MM.1S (cell line): ENCODE data around the gene CDX1.

Experiments
- DNase-seq: peaks from one replicate; pipeline ENCODE4 v3.0.0-alpha.2; 2015
- H2AFZ ChIP-seq: fragments of 300-600 bp; sonication (generic); 2 replicates; pipeline ENCODE4 v1.6.0; 2016; ENCODE audit warnings: antibody characterized with exemption, low read length
- H3F3A ChIP-seq: fragments of 300-600 bp; sonication (generic); 2 replicates; pipeline ENCODE4 v1.6.1; 2016; ENCODE audit warnings: mild to moderate bottlenecking, antibody characterized with exemption, low read length, moderate library complexity, mixed read lengths; ENCODE audit not compliant: insufficient read depth
- H3K27ac ChIP-seq: fragments of 300-600 bp; sonication (generic); 2 replicates; pipeline ENCODE4 v1.5.1; 2016; ENCODE audit warnings: mild to moderate bottlenecking, low read length
- H3K27me3 ChIP-seq: fragments of 300-600 bp; sonication (generic); replicated peaks from 2 replicates; pipeline ENCODE4 v1.6.0; 2016; ENCODE audit warnings: low read length; ENCODE audit not compliant: insufficient read depth
- H3K36me3 ChIP-seq: fragments of 300-600 bp; sonication (generic); replicated peaks from 2 replicates; pipeline ENCODE4 v1.6.1; 2016; ENCODE audit warnings: mild to moderate bottlenecking, low read length, mixed read lengths; ENCODE audit not compliant: insufficient read depth
- H3K4me1 ChIP-seq: fragments of 300-600 bp; sonication (generic); 2 replicates; pipeline ENCODE4 v1.6.1; 2016; ENCODE audit warnings: low read length, mixed read lengths
- H3K4me2 ChIP-seq: fragments of 300-600 bp; sonication (generic); 2 replicates; pipeline ENCODE4 v1.6.0; 2016; ENCODE audit warnings: low read depth, low read length
- H3K4me3 ChIP-seq: fragments of 300-600 bp; sonication (generic); 2 replicates; pipeline ENCODE4 v1.5.1; 2016; ENCODE audit warnings: low read length, mixed read lengths
- H3K79me2 ChIP-seq: fragments of 300-600 bp; sonication (generic); 2 replicates; pipeline ENCODE4 v1.6.1; 2016; ENCODE audit warnings: mixed run types, low read length, mixed read lengths
- H3K9ac ChIP-seq: fragments of 300-600 bp; sonication (generic); 2 replicates; pipeline ENCODE4 v1.6.1; 2016; ENCODE audit warnings: low read length, mixed read lengths
- H3K9me2 ChIP-seq: fragments of 300-600 bp; sonication (generic); replicated peaks from 2 replicates; pipeline ENCODE4 v1.6.1; 2016; ENCODE audit warnings: mild to moderate bottlenecking, low read length, mixed read lengths; ENCODE audit not compliant: insufficient read depth
- H3K9me3 ChIP-seq: fragments of 300-600 bp; sonication (generic); replicated peaks from 2 replicates; pipeline ENCODE4 v1.6.1; 2016; ENCODE audit warnings: mild to moderate bottlenecking, low read length, mixed read lengths; ENCODE audit not compliant: insufficient read depth
- H4K20me1 ChIP-seq: fragments of 300-600 bp; sonication (generic); 2 replicates; pipeline ENCODE4 v1.6.1; 2016; ENCODE audit warnings: mild to moderate bottlenecking, low read length, moderate library complexity, mixed read lengths; ENCODE audit not compliant: insufficient read depth
- EZH2 ChIP-seq: fragments of 300-600 bp; sonication (generic); optimal IDR thresholded peaks from 2 replicates; pipeline ENCODE3; 2017; ENCODE audit warnings: low read depth, mild to moderate bottlenecking, antibody characterized with exemption, low read length, mixed read lengths
- EZH2phosphoT487 ChIP-seq: fragments of 300-600 bp; sonication (generic); IDR thresholded peaks from 2 replicates; pipeline ENCODE4 v1.6.1; 2018; ENCODE audit warnings: antibody characterized with exemption, low read length
- TF ChIP-seq, protein P1 (sequence below): fragments of 300-600 bp; sonication (generic); IDR thresholded peaks from 2 replicates; pipeline ENCODE4 v1.5.1; 2016; ENCODE audit warnings: antibody characterized with exemption, low read length, mixed read lengths

CDX1 gene

DNA sequence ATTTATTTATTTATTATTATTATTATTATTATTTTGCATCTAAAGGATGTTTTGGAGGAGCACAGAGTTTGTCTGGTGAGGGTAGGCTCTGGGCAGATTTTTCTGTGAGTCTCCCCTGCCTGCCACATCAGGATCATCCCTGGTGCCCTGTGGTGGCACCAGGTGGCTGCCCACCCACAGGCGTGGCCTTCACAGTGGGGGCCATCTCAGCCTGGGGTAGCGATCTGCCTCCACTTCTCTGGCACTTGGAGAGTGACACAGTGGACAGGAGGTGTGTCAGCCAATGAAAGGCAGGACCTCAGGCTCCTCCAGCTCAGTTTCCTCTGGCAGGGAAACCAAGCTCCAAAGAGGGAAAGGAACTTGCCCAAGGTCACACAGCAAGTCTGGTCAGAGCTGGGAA is 53.3 kb downstream of the CDX1 start:
- no peaks in the 10 kb centered on the region for H4K20me1 ChIP-seq
- no peaks in the 10 kb centered on the region for H3K9me3 ChIP-seq
- H3F3A ChIP-seq: no peaks in the 10 kb centered on the region
- no peaks in the 10 kb centered on the region for H3K9me2 ChIP-seq
- no peaks in the 10 kb centered on the region for H3K4me1 ChIP-seq
- TF ChIP-seq EZH2phosphoT487: no peak
- TF ChIP-seq, protein P1, sequence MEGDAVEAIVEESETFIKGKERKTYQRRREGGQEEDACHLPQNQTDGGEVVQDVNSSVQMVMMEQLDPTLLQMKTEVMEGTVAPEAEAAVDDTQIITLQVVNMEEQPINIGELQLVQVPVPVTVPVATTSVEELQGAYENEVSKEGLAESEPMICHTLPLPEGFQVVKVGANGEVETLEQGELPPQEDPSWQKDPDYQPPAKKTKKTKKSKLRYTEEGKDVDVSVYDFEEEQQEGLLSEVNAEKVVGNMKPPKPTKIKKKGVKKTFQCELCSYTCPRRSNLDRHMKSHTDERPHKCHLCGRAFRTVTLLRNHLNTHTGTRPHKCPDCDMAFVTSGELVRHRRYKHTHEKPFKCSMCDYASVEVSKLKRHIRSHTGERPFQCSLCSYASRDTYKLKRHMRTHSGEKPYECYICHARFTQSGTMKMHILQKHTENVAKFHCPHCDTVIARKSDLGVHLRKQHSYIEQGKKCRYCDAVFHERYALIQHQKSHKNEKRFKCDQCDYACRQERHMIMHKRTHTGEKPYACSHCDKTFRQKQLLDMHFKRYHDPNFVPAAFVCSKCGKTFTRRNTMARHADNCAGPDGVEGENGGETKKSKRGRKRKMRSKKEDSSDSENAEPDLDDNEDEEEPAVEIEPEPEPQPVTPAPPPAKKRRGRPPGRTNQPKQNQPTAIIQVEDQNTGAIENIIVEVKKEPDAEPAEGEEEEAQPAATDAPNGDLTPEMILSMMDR: no peak
- no peak for TF ChIP-seq EZH2
- no peaks in the 10 kb centered on the region for H3K36me3 ChIP-seq
- H3K4me3 ChIP-seq: no peak overlapping the region
- H3K79me2 ChIP-seq: no peaks in the 10 kb centered on the region
- H2AFZ ChIP-seq: no peak overlapping the region
- H3K4me2 ChIP-seq: no peak overlapping the region
- no peak overlapping the region for H3K27ac ChIP-seq
- no peak for DNase-seq
- no peak overlapping the region for H3K9ac ChIP-seq
- no peaks in the 10 kb centered on the region for H3K27me3 ChIP-seq

- TF ChIP-seq EZH2 (no peak), EZH2phosphoT487 (no peak)
- TF ChIP-seq, protein P1: no peak
- no peaks in the 10 kb centered on the region for H3K9me2 ChIP-seq
- no peaks in the 10 kb centered on the region for H4K20me1 ChIP-seq
- H3K27ac ChIP-seq: no peak overlapping the region
- H3K4me1 ChIP-seq: no peaks in the 10 kb centered on the region
- H3K27me3 ChIP-seq: no peaks in the 10 kb centered on the region
- H3K9ac ChIP-seq: no peak overlapping the region
- H2AFZ ChIP-seq: no peak overlapping the region
- no peaks in the 10 kb centered on the region for H3K36me3 ChIP-seq
- no peaks in the 10 kb centered on the region for H3K9me3 ChIP-seq
- DNase-seq: no peak
- no peaks in the 10 kb centered on the region for H3F3A ChIP-seq
- no peaks in the 10 kb centered on the region for H3K79me2 ChIP-seq
- no peak overlapping the region for H3K4me3 ChIP-seq
- no peak overlapping the region for H3K4me2 ChIP-seq
Observed at GRCh38 chr5:150221471-150221870, 54.9 kb downstream of the CDX1 start.

DNA sequence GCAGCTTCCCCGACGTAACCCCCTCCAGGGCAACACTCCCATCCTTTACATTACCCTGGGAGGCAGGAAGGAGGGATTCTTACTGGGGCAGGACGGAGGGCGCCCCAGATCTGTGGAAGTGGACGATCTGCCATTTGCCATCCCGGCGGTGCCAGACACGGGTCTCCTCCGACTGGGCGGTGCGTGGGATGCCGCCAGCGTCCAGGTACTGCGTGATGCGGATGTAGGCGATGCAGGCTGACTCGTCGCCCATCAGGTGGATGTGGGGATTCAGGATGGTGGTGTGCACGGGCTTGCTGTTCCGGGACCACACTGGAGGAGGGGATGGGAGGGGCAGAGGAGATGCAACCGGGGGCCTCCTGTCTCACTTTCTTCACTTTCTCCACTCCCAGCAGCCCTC is 56.3 kb downstream of the CDX1 start:
- Histone ChIP-seq H3K27ac (no peak overlapping the region), H3K36me3 (no peaks in the 10 kb centered on the region), H3F3A (no peaks in the 10 kb centered on the region), H3K4me1 (no peaks in the 10 kb centered on the region), H3K4me2 (no peak overlapping the region), H4K20me1 (no peaks in the 10 kb centered on the region), H3K4me3 (no peak overlapping the region), H3K27me3 (no peaks in the 10 kb centered on the region), H3K9me3 (no peaks in the 10 kb centered on the region), H3K9ac (no peak overlapping the region), H2AFZ (no peak overlapping the region), H3K79me2 (no peaks in the 10 kb centered on the region), H3K9me2 (no peaks in the 10 kb centered on the region)
- no peak for DNase-seq
- TF ChIP-seq EZH2 (no peak), EZH2phosphoT487 (no peak)
- TF ChIP-seq, protein P1: no peak
